AG09319 (cell line): ENCODE results near the gene EIF2AK3.
"Not testable (repeated sequence)": the region's sequence is repeated elsewhere in the genome, so short reads cannot be mapped to it uniquely, and the experiment has no call there.

Source experiments
- DNase-seq: peaks from one replicate; pipeline ENCODE4 v3.0.0-alpha.2; 2010; ENCODE audit warnings: low read depth; ENCODE audit errors: extremely low read depth
- TF ChIP-seq, protein P1 (sequence below): IDR thresholded peaks from 2 replicates; pipeline ENCODE4 v1.5.1; 2011; ENCODE audit warnings: low read depth, mild to moderate bottlenecking, inconsistent platforms, low read length, moderate library complexity

Gene EIF2AK3

DNA sequence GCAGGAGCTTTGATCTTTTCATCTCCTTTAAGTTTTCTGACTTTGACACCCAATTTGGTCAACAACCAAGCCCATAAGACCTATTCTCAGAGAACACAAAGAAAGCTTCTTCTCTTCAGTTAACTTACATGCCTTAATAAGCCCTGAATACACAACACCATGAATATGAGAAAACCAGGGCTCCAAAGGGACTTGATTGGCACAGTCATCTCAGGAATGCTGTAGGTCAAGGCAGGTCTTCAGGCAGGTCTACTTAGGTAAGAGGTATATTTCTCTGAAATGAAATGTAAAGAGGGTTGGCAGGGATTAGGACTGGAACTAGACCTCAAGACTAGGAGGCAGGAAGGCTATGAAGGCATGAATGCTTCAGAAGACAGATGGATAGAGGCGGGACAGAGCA, 24.4 kb upstream of the EIF2AK3 start:
- TF ChIP-seq, protein P1, sequence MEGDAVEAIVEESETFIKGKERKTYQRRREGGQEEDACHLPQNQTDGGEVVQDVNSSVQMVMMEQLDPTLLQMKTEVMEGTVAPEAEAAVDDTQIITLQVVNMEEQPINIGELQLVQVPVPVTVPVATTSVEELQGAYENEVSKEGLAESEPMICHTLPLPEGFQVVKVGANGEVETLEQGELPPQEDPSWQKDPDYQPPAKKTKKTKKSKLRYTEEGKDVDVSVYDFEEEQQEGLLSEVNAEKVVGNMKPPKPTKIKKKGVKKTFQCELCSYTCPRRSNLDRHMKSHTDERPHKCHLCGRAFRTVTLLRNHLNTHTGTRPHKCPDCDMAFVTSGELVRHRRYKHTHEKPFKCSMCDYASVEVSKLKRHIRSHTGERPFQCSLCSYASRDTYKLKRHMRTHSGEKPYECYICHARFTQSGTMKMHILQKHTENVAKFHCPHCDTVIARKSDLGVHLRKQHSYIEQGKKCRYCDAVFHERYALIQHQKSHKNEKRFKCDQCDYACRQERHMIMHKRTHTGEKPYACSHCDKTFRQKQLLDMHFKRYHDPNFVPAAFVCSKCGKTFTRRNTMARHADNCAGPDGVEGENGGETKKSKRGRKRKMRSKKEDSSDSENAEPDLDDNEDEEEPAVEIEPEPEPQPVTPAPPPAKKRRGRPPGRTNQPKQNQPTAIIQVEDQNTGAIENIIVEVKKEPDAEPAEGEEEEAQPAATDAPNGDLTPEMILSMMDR, result no peak

DNA sequence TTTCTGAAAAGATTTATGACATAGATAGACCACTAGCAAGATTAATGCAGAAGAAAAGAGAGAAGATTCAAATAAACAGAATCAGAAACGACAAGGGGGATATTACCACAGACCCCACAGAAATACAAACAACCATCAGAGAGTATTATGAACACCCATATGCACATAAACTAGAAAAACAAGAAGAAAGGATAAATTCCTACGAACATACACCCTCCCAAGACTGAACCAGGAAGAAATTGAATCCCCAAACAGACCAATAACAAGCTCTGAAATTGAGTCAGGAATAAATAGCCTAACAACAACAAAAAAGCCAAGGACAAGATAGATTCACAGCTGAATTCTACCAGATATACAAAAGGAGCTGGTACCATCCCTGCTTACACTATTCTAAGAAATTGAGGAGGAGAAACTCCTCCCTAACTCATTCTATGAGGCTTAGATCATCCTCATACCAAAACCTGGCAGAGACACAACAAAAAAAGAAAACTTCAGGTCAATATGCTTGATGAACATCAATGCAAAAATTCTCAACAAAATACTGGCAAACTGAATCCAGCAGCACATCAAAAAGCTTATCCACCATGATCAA, 18.1 kb upstream of the EIF2AK3 start:
- DNase-seq, result not testable (repeated sequence)

More for the DNA sequence above, 24.4 kb upstream of the EIF2AK3 start:
- DNase-seq, result no peak

DNA sequence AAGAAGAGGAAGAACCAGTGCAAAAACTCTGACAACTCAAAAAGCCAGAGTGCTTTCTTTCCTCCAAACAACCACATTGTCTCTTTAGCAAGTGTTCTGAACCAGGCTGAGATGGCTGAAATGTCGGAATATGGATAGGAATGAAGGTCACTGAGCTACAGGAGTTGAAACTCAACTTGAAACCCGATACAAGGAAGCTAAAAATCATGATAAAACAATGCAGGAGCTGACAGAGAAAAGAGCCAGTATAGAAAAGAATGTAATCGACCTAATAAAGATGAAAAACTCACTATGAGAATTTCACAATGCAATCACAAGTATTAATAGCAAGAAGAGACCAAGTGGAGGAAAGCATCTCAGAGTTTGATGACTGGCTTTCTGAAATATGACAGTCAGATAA, 15.0 kb upstream of the EIF2AK3 start:
- DNase-seq, result no peak
- TF ChIP-seq, protein P1, result no peak

DNA sequence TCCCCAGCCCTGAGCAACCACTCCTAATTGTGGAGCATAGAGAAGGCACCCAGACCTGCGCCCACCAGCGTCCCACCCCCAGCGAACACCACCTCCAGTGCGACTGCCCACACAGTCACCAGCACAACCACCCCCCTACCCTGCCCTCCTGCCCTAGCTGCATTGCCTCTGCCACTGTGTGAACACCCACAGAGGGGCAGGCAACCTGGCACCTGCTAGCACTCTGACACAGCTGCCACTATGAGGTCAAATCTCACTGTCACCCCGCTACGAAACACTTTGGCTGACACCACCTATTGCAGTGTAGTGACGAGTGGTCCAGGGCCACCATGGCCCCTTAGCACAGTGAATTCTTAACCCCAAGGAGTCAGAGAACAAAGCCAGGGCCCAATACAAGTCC, 14.1 kb upstream of the EIF2AK3 start:
- no peak for DNase-seq
- TF ChIP-seq, protein P1, result no peak

DNA sequence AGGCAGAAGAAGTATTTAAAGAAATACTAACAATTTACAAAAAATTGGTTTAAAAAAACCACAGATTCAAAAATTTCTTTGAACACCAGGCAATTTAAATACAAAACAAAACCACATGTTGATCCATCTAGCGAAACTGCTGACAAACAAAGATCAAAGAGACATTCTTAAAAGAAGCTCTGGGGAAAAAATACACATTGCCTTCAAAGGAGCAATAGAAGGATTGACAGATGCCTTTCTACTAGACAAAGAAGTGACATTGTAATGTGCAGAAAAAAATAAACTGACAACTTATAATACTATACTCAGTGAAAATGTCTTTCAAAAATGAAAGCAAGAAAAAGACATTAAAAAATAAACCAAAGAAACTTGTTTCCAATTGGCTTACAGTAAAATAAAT, 12.6 kb upstream of the EIF2AK3 start:
- TF ChIP-seq, protein P1, result no peak
- no peak for DNase-seq

DNA sequence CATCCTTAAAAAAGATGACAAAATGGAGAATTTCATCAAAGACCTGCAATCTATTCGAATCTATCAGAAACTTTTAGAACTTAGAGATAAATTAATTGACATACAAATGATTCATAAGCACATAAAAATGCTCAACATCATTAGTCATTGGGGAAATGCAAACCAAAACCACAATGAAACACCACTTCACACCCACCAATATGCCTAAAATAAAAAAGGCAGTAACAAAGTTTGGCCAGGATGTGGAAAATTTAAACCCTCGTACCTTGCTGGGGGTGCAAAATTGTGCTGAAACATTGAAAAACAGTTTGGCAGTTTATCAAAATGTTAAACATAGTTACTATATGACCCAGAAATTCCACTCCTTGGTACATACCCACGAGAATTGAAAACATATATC, 11.5 kb upstream of the EIF2AK3 start:
- no peak for DNase-seq
- TF ChIP-seq, protein P1, result no peak

DNA sequence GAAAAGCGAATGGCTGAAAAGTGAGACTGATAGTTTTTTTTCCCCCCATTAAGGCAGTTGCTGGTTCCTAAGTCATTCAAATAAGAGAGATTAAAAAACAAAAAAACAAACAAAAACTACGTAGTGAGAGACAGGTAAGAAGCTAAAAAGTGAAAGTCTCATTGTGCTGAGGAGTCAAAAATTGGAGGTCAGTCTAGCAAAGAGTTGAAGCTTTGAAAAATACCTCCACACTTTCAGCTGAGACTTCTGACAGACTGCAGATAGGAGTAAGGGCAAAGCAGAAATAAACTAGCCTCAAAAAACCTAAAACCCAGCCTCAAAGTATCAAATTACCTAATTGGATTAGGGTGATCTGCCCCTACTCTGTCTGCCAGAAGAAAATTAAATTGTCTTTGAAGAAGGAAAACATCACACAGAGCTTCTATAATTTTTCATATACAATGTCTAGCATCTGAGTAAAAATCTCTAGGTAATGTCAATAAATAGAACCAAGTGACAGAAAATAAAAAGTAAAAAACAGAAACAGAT, 10.9 kb upstream of the EIF2AK3 start:
- TF ChIP-seq, protein P1, result no peak
- DNase-seq, result no peak

DNA sequence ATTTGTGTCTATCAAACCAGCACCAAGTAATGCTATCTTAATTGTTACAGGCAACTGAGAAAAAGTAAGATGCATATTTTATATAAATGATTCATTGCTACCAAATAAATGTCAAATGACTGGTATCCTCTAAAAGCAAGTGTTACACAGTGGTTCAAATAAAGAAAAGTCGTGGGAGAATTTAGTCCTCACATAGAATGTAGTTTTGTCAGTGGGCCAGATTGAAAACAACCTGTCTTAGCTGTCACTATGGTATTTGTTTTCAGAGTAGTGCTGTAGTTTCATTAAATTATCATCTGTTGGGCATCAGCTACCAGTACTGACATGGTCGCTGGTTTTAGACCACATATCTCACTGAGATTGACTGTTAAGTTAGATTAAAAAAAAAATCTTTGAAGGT, 10.2 kb upstream of the EIF2AK3 start:
- no peak for DNase-seq
- TF ChIP-seq, protein P1, result no peak
